NCI-H446 treated with DMSO at 0.1 percent for 48 hours (cell line): ENCODE measurements around the gene ATP5F1A.
A peak's percentile ranks its signal among the peaks of the same experiment; 100 is the strongest.

ENCODE experiments used
- DNase-seq: peaks from one replicate; lab custom pipeline; 2025; lab: John Stamatoyannopoulos, UW

Gene ATP5F1A

DNA sequence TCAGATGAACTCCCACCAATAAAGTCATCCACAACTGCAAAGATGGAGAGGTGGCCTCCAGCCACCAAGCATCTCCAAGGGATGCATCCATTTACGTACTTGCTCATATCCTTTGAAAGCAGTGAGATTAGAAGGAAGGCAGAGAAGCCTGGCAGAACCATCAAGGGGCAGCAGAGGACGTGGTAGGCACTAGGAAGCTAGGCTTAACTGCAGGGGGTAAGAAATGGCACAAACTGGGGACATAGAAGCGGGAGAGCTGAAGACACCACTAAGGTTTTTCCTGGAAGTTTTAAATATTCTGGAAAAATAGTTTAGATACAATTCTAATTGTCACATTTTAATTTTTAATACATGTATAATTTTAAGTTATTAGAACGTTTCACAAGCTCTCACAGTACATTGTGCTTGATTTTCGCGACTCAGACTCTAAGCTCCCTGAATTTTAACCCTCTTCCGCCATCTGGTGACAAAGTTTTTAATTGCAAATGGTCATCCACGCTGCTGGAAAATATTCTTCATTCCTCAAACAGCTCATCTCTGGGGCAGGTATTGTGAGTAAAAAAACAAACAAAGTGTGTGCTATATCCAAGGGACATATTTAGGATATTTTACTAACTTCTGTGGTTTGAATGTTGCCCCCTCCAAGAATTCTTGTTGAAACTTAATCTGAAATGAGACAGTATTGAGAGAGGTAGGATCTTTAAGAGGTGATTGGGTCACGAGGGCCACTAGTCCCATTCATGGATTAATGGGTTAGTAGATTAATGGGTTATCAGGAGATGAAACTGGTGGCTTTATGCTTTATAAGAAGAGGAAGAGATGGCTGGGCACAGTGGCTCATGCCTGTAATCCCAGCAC lies 24.4 kb downstream of the ATP5F1A start:
- peak; percentile 7 for DNase-seq

DNA sequence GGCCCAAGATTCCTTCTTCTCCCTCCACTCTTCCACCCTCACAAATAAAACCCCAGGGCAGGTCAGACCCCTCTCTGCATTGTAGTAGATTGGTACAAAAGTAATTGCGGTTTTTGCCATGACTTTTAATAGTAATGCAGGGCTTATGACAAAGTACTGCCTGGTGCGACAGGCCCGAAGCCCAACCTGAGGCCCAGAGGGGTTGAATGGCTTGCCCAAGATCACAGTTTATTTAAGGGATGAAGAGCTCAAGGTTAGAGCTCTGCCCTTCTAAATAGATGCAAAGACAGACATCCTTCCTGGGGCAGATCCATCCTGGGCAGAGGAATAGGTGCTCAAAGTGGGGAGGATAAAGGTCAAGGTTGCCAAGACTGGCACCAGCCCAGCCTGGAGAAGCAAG lies 25.1 kb downstream of the ATP5F1A start:
- DNase-seq, result no peak

DNA sequence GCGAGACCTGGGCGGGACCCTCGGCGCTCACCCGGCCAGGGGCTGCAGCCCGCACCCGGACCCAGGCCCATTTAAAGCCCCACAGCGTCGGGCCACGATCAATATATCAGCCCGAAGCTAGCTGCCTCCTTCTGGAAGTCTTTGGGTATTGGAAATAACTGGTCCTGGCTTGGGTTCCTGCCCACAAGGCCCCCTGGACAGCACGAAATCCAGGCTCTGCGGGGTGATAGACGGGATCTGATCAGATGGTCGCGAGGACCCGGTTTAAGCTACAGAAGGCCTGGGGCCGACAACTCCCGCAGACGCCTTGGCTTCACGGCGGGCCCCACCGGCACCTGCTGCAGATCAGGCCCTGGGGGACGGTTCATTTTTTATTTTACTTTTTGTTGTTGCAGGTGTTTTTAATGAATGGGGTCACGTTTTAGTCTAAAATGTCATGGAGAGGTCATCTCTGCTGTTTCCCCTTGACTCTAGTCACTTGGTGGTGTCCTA lies 25.7 kb downstream of the ATP5F1A start:
- DNase-seq, result no peak

DNA sequence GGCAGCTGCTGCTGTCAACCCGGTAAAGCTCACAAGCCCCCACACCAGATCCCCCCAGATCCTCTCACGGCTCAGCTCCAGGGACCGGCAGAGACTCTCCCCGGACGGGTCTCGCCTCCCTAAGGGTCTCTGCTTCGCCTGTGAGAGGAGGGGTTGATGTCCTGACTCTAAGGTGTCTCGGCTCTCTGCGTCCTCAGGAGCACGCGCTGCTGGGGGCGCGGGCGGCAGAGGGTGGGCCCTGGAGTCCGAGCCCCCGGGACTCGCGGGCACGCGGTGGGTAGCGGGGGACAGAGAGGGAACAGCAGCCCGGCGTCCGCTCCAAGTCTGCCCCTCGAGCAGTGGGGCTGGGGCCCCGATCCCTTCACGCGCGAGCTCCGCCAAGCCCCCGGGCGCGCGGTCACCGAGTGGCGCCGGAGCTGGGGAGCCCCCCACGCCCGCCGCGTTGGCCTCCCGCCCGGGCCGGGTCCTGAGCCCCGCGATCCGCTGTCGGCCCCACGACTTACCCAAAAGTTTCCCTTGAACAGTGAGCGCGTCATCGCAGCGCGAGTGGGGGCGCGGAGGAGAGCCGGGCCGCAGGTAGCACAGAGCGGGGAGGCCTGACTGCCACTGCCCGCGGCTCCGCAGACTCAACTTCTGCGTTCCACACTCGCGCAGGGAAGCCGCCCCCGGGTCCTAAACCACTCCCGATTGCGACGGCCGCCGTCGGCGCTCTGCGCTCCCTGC lies 26.3 kb downstream of the ATP5F1A start, which contains the start of gene PSTPIP2:
PSTPIP2 (minus strand) TSS at position 608 of the 723 bp plus-strand sequence; CDS start at position 536, 72 bp downstream.
- DNase-seq, result no peak

DNA sequence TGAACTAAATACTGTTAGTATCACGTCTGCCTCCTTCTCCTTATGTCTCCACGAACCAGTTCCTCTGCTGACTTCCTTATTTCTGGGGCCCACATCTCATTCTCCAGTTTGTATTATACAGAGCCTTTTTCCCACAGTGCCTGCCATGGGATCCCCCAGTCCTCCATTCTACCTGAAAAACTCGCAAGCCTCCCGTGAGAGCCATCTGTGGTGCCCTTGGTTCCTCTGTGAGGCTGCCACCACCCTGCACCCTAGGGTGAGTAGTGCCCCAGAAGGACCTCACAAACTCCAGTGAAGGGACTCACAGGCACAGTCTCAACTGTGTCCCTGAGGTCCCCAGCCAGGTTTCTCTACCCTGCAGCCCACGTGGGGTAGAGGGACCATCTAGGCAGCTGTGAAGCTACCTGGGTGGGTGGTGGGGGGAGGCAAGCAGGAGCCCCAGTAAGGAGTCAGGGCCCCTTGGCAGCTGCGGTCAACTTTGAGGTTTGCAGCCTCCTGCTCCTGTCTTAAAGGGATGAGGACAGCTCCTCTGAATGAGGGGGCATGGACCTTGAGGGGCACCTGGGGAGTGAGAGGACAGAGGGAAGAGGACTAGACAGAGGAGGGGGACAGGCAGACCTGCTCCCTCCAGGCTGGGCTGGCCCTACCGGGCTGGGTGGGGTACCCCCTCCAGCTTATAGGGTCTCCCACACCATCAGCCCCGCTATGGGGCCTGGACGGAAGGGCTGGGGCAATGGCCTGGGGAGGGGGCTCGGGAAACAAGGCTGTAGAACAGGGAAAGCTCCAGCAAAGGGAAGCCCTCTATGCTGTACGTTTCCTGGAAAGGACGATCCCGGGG lies 27.1 kb downstream of the ATP5F1A start:
- DNase-seq, result no peak

DNA sequence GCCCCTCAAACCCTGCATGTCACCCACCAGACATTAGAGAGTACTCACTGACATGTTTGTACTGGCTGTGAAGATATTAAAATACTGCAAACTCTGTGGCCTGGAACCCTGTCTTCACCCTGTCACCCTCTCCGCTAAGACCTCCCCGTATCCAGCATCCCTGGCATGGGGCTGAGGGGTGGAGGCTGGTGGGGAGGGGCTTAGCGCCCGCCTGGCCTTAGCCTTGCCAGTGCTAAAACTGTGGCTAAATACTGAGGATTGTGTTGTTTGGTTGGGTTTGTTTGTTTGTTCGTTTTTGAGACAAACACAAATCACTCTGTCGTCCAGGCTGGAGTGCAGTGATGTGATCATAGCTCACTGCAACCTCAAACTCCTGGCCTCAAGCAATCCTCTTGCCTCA lies 27.9 kb downstream of the ATP5F1A start:
- DNase-seq, result no peak

DNA sequence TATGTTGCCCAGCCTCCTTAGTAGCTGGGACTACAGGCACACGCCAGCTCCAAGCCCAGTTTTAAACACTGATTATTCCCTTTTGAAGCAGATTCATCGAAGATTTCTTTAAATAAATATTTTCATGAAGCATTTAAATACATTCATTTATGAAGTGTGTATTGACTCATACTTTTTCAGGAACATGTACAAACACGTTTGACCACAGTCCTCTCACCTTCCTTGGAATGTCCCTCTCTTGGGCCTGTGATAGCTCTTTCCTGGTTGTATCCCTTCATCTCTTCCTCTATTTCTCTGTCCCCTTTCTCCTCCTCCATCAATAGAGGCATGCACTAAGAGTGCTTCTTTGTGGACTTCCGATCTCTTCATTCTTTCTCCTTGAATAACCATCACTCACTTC lies 28.6 kb downstream of the ATP5F1A start:
- no peak for DNase-seq

DNA sequence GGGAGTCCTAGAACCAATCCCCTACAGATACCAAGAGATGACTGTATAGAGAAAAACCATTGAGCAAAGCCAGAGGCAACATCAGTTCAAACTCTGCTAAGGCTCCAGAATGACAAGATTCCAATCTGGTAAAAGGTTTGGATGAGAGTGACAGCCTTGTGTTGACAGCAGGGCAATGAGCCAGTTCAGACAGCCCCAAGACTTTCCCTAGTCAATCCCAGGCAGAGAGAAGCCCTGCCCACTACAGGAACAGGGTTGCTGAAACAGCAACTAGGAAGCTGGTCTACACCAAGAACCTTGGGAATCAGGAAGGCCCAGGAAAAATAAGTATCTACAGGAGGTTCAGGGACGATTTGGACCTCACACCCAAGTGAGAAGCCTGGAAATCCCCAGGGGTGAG lies 29.3 kb downstream of the ATP5F1A start:
- no peak for DNase-seq

DNA sequence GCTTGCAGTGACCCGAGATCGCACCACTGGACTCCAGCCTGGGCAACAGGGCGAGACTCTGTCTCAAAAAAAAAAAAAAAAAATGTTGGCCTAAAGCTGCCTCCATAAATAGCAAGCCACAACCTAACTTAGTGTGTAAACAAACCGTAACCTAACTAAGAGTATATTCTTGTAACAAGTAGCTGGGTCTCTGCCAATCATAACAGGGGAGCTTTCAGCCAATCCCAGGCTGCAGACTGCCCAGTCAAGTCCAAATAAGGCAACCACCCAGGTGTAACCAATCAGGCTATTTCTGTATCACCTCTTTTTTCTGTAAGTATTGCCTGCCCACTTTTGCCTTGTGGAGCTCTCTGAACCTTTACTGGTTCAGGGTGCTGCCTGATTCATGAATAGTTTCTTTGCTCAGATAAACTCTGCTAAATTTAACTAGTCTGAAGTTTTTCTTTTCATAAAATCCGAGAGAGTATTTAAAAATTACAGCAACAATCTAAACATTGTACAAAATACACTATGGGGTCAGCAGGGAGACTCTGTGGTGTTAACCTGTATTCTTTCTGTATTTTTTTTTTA lies 30.6 kb downstream of the ATP5F1A start:
- no peak for DNase-seq

DNA sequence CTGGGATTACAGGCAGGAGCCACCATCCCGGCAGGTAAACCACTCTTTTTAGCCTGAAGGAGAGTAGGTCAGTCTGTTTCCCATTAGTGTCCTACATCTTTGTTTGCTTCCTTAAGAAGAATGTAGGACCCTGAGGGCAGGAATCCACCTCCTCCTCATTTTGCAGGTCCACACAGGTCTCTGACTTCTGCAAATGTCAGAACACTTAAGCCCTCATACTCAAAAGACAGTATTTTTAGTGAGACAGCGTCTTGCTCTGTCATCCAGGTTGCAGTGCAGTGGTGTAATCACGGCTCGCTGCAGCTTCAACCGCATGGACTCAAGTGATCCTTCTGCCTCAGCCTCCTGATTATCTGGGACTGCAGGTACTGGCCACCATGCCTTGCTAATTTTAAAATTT lies 35.3 kb downstream of the ATP5F1A start:
- no peak for DNase-seq

DNA sequence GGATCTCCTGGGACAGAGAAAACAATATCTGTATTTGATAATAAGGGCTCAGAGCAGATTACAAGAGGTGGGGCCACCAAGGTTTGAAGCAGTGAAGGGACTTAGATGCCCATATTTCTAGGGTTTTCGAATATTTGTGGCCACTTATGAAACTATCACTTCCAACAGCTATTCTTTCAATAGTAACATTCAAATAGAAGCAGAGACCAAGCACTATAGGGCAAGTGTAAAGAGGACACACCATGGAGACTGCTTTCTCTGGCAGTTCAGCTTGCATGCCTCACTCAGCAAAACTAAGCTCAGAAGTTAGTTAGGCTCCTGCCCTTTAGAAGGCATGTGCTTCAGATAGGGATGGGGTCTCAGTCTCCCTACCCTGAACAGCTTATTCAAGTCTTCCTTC lies 36.3 kb downstream of the ATP5F1A start:
- no peak for DNase-seq

DNA sequence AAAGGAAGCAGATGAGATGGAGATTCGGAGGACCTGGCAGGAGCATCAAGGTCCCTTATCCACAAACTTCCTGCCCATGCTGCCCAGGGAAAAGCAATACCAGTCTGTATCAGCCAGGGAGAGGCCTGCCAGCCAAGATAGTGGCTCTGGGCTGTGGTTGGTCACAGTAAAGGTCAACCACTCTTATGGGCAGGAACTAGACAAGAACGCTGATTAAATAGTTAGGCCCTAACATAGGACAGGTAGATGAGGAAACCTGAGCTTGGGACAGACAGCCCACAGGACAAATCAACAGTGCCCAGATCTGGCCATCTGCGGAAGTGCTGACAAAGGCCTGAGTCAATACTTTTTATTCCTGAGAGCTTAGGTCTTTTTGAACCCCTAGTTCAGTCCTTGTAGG lies 36.7 kb downstream of the ATP5F1A start:
- DNase-seq, result no peak

DNA sequence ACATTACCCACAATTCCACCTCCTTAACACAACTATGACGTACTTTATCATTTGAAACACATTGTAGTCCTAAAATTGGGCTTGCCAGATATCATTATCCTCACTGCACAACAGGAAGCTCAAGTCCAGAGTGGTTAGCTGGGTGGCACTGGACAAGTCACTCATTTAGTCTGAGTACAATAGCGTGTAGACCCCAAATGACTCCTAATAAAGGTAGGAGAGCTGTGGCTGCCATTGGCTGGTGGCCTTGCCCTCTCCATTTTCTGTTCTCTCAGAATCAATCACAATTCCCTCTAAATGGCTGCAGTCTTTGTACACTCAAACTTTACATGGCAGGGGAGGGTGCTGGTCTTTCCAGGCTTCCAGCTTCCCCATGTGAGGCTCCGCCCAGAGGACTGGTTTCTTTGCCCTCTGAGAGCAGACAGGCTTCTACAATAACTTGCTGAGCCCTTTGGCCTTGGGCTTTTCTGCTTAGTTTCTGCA lies 37.7 kb downstream of the ATP5F1A start:
- no peak for DNase-seq

DNA sequence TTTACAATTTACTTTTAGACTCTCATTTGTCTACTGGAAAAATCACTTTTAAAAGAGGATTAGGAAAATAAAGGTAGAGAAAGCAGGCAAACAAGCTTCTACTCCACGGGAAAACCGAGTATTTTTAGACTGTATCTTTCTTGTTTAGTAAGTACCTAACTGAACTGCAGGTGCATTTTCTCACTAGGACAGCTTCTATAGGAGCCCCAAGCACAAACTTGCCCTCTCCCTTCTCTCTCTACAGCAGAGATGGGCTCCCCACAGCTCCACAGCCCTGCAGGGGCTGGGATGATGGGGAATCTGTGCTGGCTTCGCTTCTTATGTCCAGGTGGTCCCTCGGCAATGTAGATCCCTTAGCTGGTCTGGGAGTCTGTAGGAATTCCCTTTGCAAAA lies 42.3 kb downstream of the ATP5F1A start:
- DNase-seq, result no peak

DNA sequence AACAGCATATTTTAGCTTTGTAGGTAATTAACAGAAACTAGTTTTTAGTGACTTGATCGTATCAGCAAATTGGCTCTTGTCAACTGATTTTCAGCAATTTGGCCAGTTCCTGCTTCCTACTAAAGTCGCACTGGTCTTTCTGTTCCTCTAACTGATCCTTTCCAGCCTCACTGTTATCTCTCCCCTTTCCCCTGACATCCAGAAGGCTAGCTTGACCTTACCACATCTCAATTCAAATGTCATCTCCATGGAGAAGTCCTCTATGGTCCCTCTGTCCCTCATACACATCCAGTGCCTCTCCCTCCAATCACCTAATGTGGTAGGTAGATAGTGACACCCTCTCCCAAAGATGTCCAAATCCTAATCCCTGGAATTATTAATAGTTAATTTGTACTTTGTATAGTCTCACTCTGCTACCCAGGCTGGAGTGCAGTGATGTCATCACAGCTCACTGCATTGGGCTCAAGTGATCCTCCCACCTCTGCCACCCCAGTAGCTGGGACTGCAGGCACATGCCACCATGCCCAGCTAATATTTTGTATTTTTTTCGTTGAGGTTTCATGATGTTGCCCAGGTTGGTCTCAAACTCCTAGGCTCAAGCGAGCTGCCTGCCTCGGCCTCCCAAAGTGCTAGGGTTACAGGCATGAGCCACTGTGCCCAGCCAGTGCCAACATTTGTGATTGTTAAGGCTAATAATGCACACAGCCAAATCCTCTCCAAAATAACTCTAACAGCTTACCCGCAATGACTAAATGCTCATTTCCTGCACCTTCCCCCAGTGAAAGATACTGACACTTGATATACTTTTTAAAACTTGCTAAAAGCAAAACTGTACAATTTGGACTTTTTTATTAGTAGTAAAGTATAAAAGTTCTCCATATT lies 42.9 kb downstream of the ATP5F1A start:
- no peak for DNase-seq

DNA sequence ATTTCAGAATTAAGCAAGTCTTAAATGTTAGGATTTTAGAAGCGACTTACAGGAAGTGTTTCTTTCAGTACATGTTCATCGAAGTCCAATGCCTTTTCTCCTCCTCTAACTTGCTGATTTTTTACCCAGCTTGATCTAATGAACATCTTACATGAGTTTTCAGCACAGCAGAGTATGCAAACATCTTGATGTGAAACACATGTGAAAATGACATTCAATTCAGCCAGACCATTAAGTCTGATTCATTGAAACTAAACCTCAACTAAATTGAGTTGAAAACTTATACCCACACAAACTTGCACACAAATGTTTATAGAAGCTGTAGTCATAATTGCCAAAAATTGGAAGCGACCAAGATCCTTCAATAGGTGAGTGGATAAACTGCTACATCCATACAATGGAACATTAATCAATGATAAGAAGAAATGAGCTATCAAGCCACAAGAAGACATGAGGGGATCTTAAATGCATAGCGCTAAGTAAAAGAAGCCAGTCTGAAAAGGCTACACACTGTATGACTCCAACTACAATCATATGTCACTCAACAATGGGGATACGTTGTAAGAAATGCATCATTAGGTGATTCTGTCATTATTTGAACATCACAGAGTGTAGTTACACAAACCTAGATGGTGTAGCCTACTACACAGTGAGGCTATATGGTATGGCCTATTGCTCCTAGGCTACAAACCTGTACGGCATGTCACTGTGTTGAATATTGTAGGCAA lies 44.6 kb downstream of the ATP5F1A start:
- DNase-seq, result no peak

DNA sequence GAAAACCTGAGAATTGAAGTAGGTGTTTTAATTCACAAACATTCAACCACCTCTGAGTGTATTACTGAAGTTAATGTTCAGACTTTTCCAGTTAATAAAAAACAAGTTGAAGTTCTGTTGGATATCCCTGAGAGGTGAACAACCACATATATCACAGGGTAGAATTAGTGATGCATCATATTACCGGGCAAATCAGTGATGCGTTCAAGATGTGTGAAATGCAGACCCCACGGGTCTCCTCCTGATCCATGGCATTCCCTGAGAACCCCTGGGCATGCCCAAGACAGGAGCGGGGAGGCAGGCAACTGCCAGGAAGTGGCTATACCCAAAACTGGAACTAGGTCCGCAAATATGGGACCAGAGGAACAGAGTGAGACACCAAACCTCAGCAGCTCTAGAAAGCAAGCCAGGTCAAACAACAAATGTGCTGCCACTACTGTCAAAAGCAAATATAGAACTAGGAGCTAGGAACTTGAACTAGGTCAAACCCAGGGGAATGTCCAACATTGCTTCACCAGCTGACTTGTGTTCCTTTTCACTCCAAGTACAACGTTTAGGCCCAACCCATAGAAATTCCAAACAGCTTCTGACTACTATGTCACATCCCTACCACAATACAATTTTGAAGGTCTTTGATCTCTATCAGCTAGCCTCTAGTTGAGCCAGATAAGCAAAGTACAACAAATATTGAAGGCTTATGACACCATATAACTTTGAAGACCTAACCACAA lies 46.2 kb downstream of the ATP5F1A start:
- no peak for DNase-seq

DNA sequence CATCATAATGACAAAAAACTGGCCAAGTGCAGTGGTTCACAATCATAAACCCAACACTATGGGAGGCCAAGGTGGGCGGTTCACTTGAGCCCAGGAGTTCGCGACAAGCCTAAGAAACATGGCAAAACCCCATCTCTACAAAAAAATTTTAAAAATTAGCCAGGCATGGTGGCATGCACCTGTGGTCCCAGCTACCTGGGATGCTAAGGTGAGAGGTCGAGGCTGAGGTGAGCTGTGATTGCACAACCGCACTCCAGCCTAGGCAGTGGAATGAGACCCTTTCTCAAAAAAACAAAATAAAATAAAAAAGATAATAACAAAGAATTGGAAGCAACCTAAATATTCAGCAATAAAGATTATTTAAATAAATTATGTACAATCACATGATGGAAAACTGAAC lies 47.8 kb downstream of the ATP5F1A start:
- DNase-seq, result no peak

DNA sequence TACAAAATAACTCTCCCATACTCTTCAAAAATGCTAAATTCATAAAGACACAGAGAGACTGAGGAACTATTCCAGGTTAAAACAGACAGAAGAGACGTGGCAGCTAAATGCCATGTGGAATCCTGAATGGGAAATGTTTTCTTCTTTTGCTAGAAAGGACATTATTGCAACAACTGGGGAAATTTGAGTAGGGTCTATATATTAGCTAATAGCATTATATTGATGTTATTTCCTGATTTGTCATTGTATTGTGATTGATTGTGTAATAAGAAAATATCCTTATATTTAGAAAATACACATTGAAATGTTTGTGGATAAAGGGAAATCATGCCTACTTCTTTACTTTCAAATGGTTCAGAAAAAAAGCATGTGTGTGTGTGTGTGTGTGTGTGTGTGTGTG lies 49.5 kb downstream of the ATP5F1A start:
- no peak for DNase-seq
